ENCODE data around the gene SEMA6B.
"Not testable (repeated sequence)": the region's sequence is repeated elsewhere in the genome, so short reads cannot be mapped to it uniquely, and the experiment has no call there.

DNA sequence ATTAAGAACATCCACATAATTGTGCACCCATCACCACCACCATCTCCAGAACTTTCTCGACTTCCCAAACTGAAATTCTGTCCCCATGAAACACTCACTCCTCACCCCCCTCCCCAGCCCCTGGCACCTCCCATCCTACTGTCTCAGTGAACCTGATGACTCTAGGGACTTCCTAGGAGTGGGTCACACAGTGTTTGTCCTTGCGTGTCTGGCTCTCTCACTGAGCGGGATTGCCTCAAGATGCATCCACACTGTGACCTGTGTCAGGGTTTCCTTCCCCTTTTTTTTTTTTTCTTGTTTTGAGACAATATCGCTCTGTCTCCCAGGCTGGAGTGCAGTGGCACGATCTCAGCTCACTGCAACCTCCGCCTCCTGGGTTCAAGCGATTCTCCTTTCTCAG, 2.6 kb upstream of the SEMA6B start:
- not testable (repeated sequence) for TF ChIP-seq POLR2AphosphoS5 (IDR thresholded peaks at IDR 0.05; ENCODE audit: low read depth, low read length)
- TF ChIP-seq, protein P1, sequence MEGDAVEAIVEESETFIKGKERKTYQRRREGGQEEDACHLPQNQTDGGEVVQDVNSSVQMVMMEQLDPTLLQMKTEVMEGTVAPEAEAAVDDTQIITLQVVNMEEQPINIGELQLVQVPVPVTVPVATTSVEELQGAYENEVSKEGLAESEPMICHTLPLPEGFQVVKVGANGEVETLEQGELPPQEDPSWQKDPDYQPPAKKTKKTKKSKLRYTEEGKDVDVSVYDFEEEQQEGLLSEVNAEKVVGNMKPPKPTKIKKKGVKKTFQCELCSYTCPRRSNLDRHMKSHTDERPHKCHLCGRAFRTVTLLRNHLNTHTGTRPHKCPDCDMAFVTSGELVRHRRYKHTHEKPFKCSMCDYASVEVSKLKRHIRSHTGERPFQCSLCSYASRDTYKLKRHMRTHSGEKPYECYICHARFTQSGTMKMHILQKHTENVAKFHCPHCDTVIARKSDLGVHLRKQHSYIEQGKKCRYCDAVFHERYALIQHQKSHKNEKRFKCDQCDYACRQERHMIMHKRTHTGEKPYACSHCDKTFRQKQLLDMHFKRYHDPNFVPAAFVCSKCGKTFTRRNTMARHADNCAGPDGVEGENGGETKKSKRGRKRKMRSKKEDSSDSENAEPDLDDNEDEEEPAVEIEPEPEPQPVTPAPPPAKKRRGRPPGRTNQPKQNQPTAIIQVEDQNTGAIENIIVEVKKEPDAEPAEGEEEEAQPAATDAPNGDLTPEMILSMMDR (IDR thresholded peaks at IDR 0.05) = not testable (repeated sequence)

All from Panc1 (cell line).